ENCODE data around the gene TBCK. TPM values are rescaled to one million over a fixed set of nuclear protein-coding genes. Genes with fewer than 3 reads are reported as not detected.

TBCK gene
- polyA plus RNA-seq, 1 donor (not counting 4 experiments of a cell fraction or from before 2014, with no cell fraction given) = 19.3 TPM

DNA sequence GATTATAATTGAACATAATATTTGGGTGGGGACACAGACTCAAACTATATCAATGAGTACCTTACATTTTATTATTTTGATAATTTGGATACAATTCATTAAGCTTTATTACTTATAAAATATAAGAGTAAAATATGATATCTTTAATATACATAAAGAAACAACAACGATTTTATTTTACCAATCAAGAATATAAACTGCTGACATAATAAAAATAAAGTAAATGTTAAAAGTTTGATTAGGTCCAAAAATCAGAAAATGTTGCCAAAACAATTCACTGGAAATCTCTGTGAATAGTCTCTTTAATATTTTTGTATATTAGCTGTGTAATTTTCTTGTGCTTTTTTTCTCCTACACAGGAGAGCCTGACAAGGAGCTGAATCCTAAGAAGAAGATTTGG is 31.2 kb upstream of the TBCK start:
- dilution Hi-C loops (cut with MboI; ENCODE audit: extremely low pct_ligation_motif_present, low sequenced_read_pairs) = no loop called here
- no peak for FAIRE-seq

DNA sequence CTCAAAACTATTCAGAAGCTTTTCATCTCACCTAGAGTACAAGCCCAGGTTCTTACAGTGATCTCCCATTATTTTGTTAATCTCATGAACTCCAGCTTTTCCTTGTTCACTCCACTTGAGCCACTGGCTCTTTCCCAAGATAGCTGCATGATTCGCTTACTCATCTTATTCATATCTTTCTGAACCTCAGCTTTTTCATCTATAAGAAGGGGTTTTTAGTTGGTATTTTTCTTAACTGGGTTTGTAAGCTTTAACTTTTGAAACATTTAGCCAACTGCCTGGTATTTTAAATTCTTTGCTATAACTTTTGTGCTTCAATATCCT is 28.6 kb upstream of the TBCK start:
- Histone ChIP-seq H2AFZ (ENCODE audit: control insufficient read depth, low read length) (no peak overlapping the region), H3K9me3 (ENCODE audit: control insufficient read depth, low read depth, low read length) (no peaks in the 10 kb centered on the region), H3K9me1 (ENCODE audit: control insufficient read depth, extremely low read depth, insufficient read depth, low read length) (no peaks in the 10 kb centered on the region), H3K9ac (ENCODE audit: control insufficient read depth, extremely low read depth, insufficient read depth, low read length) (no peak overlapping the region), H3K27me3 (ENCODE audit: control insufficient read depth, extremely low read depth, insufficient read depth, low read length) (no peaks in the 10 kb centered on the region), H3K27ac (ENCODE audit: control insufficient read depth, insufficient read depth, low read length) (no peak overlapping the region), H3K4me2 (ENCODE audit: control insufficient read depth, extremely low read depth, insufficient read depth, low read depth, low read length) (no peak overlapping the region), H3K4me3 (ENCODE audit: control insufficient read depth in 2 of 3, extremely low read depth in 1 of 3, insufficient read depth in 2 of 3, low read depth in 1 of 3, low read length in 3 of 3) (no peak overlapping the region), H4K20me1 (ENCODE audit: control insufficient read depth, extremely low read depth, insufficient read depth, low read length) (no peaks in the 10 kb centered on the region), H3K79me2 (ENCODE audit: control insufficient read depth, insufficient read depth, low read length) (peaks cover 38% of the 10 kb centered on the region), H3K36me3 (ENCODE audit: control insufficient read depth in 2 of 2, extremely low read depth in 1 of 2, insufficient read depth in 2 of 2, low read length in 2 of 2) (peaks cover 2 to 3% of the 10 kb centered on the region in 2 experiments), H3K4me1 (ENCODE audit: control insufficient read depth, extremely low read depth, insufficient read depth, low read length) (no peaks in the 10 kb centered on the region)
- TF ChIP-seq EZH2 (IDR thresholded peaks at IDR 0.05; ENCODE audit: low read length) = no peak
- TF ChIP-seq, protein P1, sequence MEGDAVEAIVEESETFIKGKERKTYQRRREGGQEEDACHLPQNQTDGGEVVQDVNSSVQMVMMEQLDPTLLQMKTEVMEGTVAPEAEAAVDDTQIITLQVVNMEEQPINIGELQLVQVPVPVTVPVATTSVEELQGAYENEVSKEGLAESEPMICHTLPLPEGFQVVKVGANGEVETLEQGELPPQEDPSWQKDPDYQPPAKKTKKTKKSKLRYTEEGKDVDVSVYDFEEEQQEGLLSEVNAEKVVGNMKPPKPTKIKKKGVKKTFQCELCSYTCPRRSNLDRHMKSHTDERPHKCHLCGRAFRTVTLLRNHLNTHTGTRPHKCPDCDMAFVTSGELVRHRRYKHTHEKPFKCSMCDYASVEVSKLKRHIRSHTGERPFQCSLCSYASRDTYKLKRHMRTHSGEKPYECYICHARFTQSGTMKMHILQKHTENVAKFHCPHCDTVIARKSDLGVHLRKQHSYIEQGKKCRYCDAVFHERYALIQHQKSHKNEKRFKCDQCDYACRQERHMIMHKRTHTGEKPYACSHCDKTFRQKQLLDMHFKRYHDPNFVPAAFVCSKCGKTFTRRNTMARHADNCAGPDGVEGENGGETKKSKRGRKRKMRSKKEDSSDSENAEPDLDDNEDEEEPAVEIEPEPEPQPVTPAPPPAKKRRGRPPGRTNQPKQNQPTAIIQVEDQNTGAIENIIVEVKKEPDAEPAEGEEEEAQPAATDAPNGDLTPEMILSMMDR (optimal IDR thresholded peaks at IDR 0.05 in 1 of 3, IDR thresholded peaks at IDR 0.05 in 1 of 3, conservative IDR thresholded peaks at IDR 0.05 in 1 of 3; ENCODE audit: extremely low read depth in 1 of 3, insufficient read depth in 2 of 3, low read length in 3 of 3) = no peak
- peak; percentile 59 for FAIRE-seq
- no peak for DNase-seq (ENCODE audit: low read depth, low spot score)
- dilution Hi-C loops (cut with MboI; ENCODE audit: extremely low pct_ligation_motif_present, low sequenced_read_pairs) = no loop called here

More for the DNA sequence above, 31.2 kb upstream of the TBCK start:
- no peak for DNase-seq (ENCODE audit: low read depth, low spot score)
- peaks cover 18% of the 10 kb centered on the region for H3K79me2 ChIP-seq (ENCODE audit: control insufficient read depth, insufficient read depth, low read length)
- H3K9me3 ChIP-seq (ENCODE audit: control insufficient read depth, low read depth, low read length) = no peaks in the 10 kb centered on the region
- no peak overlapping the region for H2AFZ ChIP-seq (ENCODE audit: control insufficient read depth, low read length)
- H3K27me3 ChIP-seq (ENCODE audit: control insufficient read depth, extremely low read depth, insufficient read depth, low read length) = no peaks in the 10 kb centered on the region
- TF ChIP-seq EZH2 (IDR thresholded peaks at IDR 0.05; ENCODE audit: low read length) = no peak
- TF ChIP-seq, protein P1 (optimal IDR thresholded peaks at IDR 0.05 in 1 of 3, IDR thresholded peaks at IDR 0.05 in 1 of 3, conservative IDR thresholded peaks at IDR 0.05 in 1 of 3; ENCODE audit: extremely low read depth in 1 of 3, insufficient read depth in 2 of 3, low read length in 3 of 3) = no peak
- no peak overlapping the region for H3K27ac ChIP-seq (ENCODE audit: control insufficient read depth, insufficient read depth, low read length)
- H3K4me3 ChIP-seq (ENCODE audit: control insufficient read depth in 2 of 3, extremely low read depth in 1 of 3, insufficient read depth in 2 of 3, low read depth in 1 of 3, low read length in 3 of 3) = no peak overlapping the region
- H3K9me1 ChIP-seq (ENCODE audit: control insufficient read depth, extremely low read depth, insufficient read depth, low read length) = no peaks in the 10 kb centered on the region
- no peaks in the 10 kb centered on the region for H4K20me1 ChIP-seq (ENCODE audit: control insufficient read depth, extremely low read depth, insufficient read depth, low read length)
- peaks cover 2 to 3% of the 10 kb centered on the region in 2 experiments for H3K36me3 ChIP-seq (ENCODE audit: control insufficient read depth in 2 of 2, extremely low read depth in 1 of 2, insufficient read depth in 2 of 2, low read length in 2 of 2)
- H3K4me2 ChIP-seq (ENCODE audit: control insufficient read depth, extremely low read depth, insufficient read depth, low read depth, low read length) = no peak overlapping the region
- no peak overlapping the region for H3K9ac ChIP-seq (ENCODE audit: control insufficient read depth, extremely low read depth, insufficient read depth, low read length)
- peaks cover 8% of the 10 kb centered on the region for H3K4me1 ChIP-seq (ENCODE audit: control insufficient read depth, extremely low read depth, insufficient read depth, low read length)
